ENCODE measurements around the gene FKBP14.
"Not testable (repeated sequence)": the region's sequence is repeated elsewhere in the genome, so short reads cannot be mapped to it uniquely, and the experiment has no call there.

Gene FKBP14

GRCh38 chr7:29989257-29989995, 37.1 kb downstream of the FKBP14 start, which contains the start of gene SCRN1:
Gene SCRN1 (minus strand): TSS chr7:29989801. CDS start chr7:29969067, 20,734 bp downstream.
- peak in 3 of 4 experiments; percentile 15 to 41 (median 28) for DNase-seq

GRCh38 chr7:29988424-29989256, 37.9 kb downstream of the FKBP14 start:
- DNase-seq: peak; percentile 43 to 76 (median 62)

GRCh38 chr7:29987811-29988317, 38.6 kb downstream of the FKBP14 start:
- DNase-seq: peak; percentile 35 to 72 (median 50)

GRCh38 chr7:29987083-29987482, 39.4 kb downstream of the FKBP14 start:
- DNase-seq: peak in 2 of 4 experiments; percentile 26 to 40

- no peak for DNase-seq
Measured at GRCh38 chr7:29980151-29980550, 46.4 kb downstream of the FKBP14 start.

- no peak for DNase-seq
Measured at GRCh38 chr7:29977886-29978651, 48.4 kb downstream of the FKBP14 start.

- peak in 3 of 4 experiments; percentile 20 to 64 (median 60) for DNase-seq
Measured at GRCh38 chr7:29976673-29977415, 49.7 kb downstream of the FKBP14 start.

GRCh38 chr7:29976266-29976665, 50.2 kb downstream of the FKBP14 start:
- peak in 1 of 4 experiments; percentile 4 for DNase-seq

- no peak for DNase-seq
Measured at GRCh38 chr7:29975561-29975960, 50.9 kb downstream of the FKBP14 start.

GRCh38 chr7:29974286-29974685, 52.2 kb downstream of the FKBP14 start:
- DNase-seq: no peak

GRCh38 chr7:29972315-29972669, 54.2 kb downstream of the FKBP14 start:
- no peak for DNase-seq

- no peak for DNase-seq
Measured at GRCh38 chr7:29971566-29972314, 54.8 kb downstream of the FKBP14 start.

GRCh38 chr7:29970158-29970557, 56.3 kb downstream of the FKBP14 start:
- no peak for DNase-seq

GRCh38 chr7:29969738-29970137, 56.8 kb downstream of the FKBP14 start:
- no peak for DNase-seq

GRCh38 chr7:29968683-29969395, 57.7 kb downstream of the FKBP14 start:
- DNase-seq: no peak

GRCh38 chr7:29965030-29965429, 61.5 kb downstream of the FKBP14 start:
- DNase-seq: no peak

GRCh38 chr7:29962035-29962434, 64.5 kb downstream of the FKBP14 start:
- no peak for DNase-seq

GRCh38 chr7:29961611-29962010, 64.9 kb downstream of the FKBP14 start:
- not testable (repeated sequence) for DNase-seq
